Measurements from ENCODE around the gene OR5AL1.

The OR5AL1 gene

GRCh38 chr11:56404393-56404792 is 8.1 kb upstream of the OR5AL1 start:
- Histone ChIP-seq H3K4me3 (ENCODE audit: low read depth in 1 of 2, low read length in 1 of 2) (no peak overlapping the region), H3K27ac (no peak overlapping the region), H3K4me1 (ENCODE audit: control insufficient read depth in 1 of 2, insufficient read depth in 1 of 2, low read depth in 1 of 2, low read length in 1 of 2) (no peaks in the 10 kb centered on the region), H3K27me3 (no peaks in the 10 kb centered on the region), H3K9me3 (no peaks in the 10 kb centered on the region), H3K36me3 (no peaks in the 10 kb centered on the region)
- no peak for TF ChIP-seq CTCF (IDR thresholded peaks at IDR 0.05)

GRCh38 chr11:56410801-56411200 is 1.7 kb upstream of the OR5AL1 start:
- Histone ChIP-seq H3K27ac (no peak overlapping the region), H3K4me3 (ENCODE audit: low read depth in 1 of 2, low read length in 1 of 2) (no peak overlapping the region), H3K36me3 (no peaks in the 10 kb centered on the region), H3K9me3 (no peaks in the 10 kb centered on the region), H3K4me1 (ENCODE audit: control insufficient read depth in 1 of 2, insufficient read depth in 1 of 2, low read depth in 1 of 2, low read length in 1 of 2) (no peaks in the 10 kb centered on the region), H3K27me3 (no peaks in the 10 kb centered on the region)
- TF ChIP-seq CTCF (IDR thresholded peaks at IDR 0.05) = no peak

GRCh38 chr11:56453521-56453920 is 41.0 kb downstream of the OR5AL1 start:
- H3K9me3 ChIP-seq = no peaks in the 10 kb centered on the region
- H3K4me1 ChIP-seq (ENCODE audit: control insufficient read depth in 1 of 2, insufficient read depth in 1 of 2, low read depth in 1 of 2, low read length in 1 of 2) = no peaks in the 10 kb centered on the region
- H3K27me3 ChIP-seq = no peaks in the 10 kb centered on the region
- no peak for TF ChIP-seq CTCF (IDR thresholded peaks at IDR 0.05)
- no peak overlapping the region for H3K4me3 ChIP-seq (ENCODE audit: low read depth in 1 of 2, low read length in 1 of 2)
- H3K27ac ChIP-seq = no peak overlapping the region
- no peaks in the 10 kb centered on the region for H3K36me3 ChIP-seq

- H3K27ac ChIP-seq = no peak overlapping the region
- H3K36me3 ChIP-seq = no peaks in the 10 kb centered on the region
- no peak for TF ChIP-seq CTCF (IDR thresholded peaks at IDR 0.05)
- no peaks in the 10 kb centered on the region for H3K9me3 ChIP-seq
- no peak overlapping the region for H3K4me3 ChIP-seq (ENCODE audit: low read depth in 1 of 2, low read length in 1 of 2)
- H3K4me1 ChIP-seq (ENCODE audit: control insufficient read depth in 1 of 2, insufficient read depth in 1 of 2, low read depth in 1 of 2, low read length in 1 of 2) = no peaks in the 10 kb centered on the region
- no peaks in the 10 kb centered on the region for H3K27me3 ChIP-seq
Observed at GRCh38 chr11:56457076-56457475, 44.6 kb downstream of the OR5AL1 start.

All from neutrophil (primary cell).